ENCODE data around the gene TRIM23. TPM values are rescaled to one million over a fixed set of nuclear protein-coding genes. Genes with fewer than 3 reads are reported as not detected.
A peak's percentile ranks its signal among the peaks of the same experiment; 100 is the strongest.

Gene TRIM23
- 14.0 TPM for total RNA-seq

DNA sequence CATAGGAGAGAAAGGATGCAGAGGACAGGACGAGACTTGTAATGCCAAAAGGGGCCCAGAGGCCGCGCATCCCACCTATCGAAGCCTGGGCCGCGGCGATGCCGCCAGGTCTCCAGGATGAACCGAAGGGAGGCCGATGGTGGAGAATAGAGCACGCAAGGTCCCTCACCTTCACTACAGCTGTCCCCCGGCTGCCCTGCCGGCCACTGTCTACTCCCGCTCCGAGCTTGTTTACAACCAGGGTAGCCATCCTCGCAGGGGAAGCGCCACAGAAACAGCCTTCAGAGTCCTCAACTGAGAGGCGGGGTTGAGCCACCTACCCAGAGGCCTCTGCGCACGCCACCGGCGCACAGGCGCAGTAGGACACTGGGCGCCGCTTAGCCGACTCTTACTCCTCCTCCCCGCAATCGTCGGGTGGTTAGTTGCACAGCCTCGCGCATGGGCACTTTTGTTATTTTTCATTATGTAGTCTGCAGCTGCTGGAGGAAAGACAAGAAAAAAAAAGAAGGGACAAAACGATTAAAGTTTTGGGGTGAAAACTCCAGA lies at the start of gene TRIM23:
Gene TRIM23, minus strand, starts transcription at position 309 of the 546 bp plus-strand sequence. Its CDS starts 59 bp downstream, at position 250.
- peak in 1 of 2 donors; percentile 95 for DNase-seq (ENCODE audit: extremely low spot score in 2 of 2)
- H3K4me3 ChIP-seq, result peak within 1 kb of the TSS; percentile 64 to 70
- H3K4me1 ChIP-seq, result peaks cover 36% of the 10 kb centered on the region
- TF ChIP-seq, protein P1, sequence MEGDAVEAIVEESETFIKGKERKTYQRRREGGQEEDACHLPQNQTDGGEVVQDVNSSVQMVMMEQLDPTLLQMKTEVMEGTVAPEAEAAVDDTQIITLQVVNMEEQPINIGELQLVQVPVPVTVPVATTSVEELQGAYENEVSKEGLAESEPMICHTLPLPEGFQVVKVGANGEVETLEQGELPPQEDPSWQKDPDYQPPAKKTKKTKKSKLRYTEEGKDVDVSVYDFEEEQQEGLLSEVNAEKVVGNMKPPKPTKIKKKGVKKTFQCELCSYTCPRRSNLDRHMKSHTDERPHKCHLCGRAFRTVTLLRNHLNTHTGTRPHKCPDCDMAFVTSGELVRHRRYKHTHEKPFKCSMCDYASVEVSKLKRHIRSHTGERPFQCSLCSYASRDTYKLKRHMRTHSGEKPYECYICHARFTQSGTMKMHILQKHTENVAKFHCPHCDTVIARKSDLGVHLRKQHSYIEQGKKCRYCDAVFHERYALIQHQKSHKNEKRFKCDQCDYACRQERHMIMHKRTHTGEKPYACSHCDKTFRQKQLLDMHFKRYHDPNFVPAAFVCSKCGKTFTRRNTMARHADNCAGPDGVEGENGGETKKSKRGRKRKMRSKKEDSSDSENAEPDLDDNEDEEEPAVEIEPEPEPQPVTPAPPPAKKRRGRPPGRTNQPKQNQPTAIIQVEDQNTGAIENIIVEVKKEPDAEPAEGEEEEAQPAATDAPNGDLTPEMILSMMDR (IDR thresholded peaks at IDR 0.05), result no peak
- peak; percentile 79 to 85 for TF ChIP-seq POLR2AphosphoS5 (IDR thresholded peaks at IDR 0.05; ENCODE audit: insufficient read depth in 1 of 2, low read depth in 1 of 2)
- peaks cover 0 to under 1% of the 10 kb centered on the region in 2 donors for H3K36me3 ChIP-seq
- H3K27me3 ChIP-seq, result no peaks in the 10 kb centered on the region
- intact Hi-C loops (cut with DNase I), result no loop called here
- H3K9me3 ChIP-seq, result no peaks in the 10 kb centered on the region
- H3K27ac ChIP-seq, result peak within 1 kb of the TSS; percentile 70

DNA sequence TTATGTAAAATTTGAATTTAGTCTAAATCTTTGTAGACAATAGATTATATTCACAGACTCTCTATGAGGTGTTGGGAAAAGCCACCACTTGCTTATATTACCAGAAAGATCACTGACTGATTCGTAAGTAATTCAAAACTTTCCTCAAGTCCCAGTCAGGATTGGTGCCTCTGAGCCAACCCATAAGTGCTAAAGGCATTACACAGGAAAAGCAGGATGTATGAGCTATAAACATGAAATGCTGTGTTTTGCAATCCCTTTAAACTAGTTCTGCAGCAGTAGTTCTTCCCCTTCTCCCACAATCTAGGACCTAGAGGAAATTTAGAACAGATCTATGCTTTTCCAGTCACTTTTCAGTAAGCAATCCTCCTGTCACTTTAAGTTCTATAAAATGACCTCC lies 48.7 kb upstream of the TRIM23 start:
- peaks cover 0 to 24% of the 10 kb centered on the region in 2 donors for H3K36me3 ChIP-seq
- no peak for DNase-seq (ENCODE audit: extremely low spot score in 2 of 2)
- H3K4me3 ChIP-seq, result no peak overlapping the region
- no peaks in the 10 kb centered on the region for H3K27me3 ChIP-seq
- no peak overlapping the region for H3K27ac ChIP-seq
- TF ChIP-seq, protein P1 (IDR thresholded peaks at IDR 0.05), result no peak
- TF ChIP-seq POLR2AphosphoS5 (IDR thresholded peaks at IDR 0.05; ENCODE audit: insufficient read depth in 1 of 2, low read depth in 1 of 2), result no peak
- TF ChIP-seq POLR2A (IDR thresholded peaks at IDR 0.05), result no peak
- no peaks in the 10 kb centered on the region for H3K9me3 ChIP-seq
- H3K4me1 ChIP-seq, result no peaks in the 10 kb centered on the region
- intact Hi-C loops (cut with DNase I), result no loop called here

DNA sequence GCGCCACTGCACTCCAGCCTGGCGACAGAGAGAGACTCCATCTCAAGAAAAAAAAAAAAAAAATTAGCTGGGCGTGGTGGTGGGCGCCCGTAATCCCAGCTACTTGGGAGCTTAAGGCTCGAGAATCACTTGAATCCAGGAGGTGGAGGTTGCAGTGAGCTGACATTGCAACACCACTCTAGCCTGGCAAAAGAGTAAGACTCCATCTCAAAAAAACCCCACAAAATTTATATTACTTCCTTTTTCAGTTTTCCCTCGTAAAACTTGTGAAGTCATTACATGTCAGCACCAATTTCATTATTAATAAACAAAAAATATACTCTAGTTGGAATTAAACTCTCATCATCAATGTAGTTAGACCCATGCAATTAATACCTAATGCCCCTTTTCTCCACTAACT lies 44.6 kb upstream of the TRIM23 start:
- peaks cover 0 to 33% of the 10 kb centered on the region in 2 donors for H3K36me3 ChIP-seq
- no peaks in the 10 kb centered on the region for H3K27me3 ChIP-seq
- no peak overlapping the region for H3K4me3 ChIP-seq
- no peak overlapping the region for H3K27ac ChIP-seq
- DNase-seq (ENCODE audit: extremely low spot score in 2 of 2), result no peak
- H3K9me3 ChIP-seq, result no peaks in the 10 kb centered on the region
- intact Hi-C loops (cut with DNase I), result no loop called here
- no peaks in the 10 kb centered on the region for H3K4me1 ChIP-seq
- no peak for TF ChIP-seq POLR2A (IDR thresholded peaks at IDR 0.05)
- TF ChIP-seq, protein P1 (IDR thresholded peaks at IDR 0.05), result no peak
- TF ChIP-seq POLR2AphosphoS5 (IDR thresholded peaks at IDR 0.05; ENCODE audit: insufficient read depth in 1 of 2, low read depth in 1 of 2), result no peak

DNA sequence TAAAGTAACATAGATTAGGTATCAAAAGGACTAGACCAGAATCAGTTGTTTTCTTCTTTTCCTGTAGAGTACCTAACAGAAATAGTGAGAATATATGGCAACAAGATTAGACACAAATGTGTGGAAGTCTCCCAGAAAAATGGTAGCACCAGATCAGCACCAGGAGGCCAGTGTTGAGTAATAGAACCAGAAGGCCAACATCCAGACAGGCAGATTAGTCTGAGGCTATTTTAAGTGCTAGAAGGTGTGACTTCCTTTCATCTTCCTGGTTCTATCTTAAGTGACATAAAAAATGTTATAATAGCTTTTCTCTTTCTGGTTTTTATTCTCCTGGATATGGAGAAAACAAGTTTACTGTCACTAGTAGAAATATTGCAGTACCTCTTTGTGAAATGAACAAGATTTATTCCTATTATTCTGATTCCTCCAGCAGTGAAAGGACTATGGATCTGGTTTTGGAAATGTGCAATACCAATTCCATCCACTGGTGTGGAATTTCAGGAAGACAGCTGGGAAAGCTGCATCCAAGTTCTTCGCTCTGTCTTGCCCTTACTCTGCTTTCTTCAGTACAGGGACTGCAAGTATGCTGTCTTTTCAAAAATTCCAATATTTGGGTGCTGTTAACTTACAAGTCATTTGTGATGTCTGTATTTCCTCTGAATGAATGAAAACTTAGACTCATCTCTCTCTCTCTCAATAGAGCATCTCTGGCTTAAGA lies 39.8 kb upstream of the TRIM23 start:
- no peak for TF ChIP-seq POLR2AphosphoS5 (IDR thresholded peaks at IDR 0.05; ENCODE audit: insufficient read depth in 1 of 2, low read depth in 1 of 2)
- TF ChIP-seq, protein P1 (IDR thresholded peaks at IDR 0.05), result peak in 1 of 3 experiments; percentile 15
- H3K4me3 ChIP-seq, result no peak overlapping the region
- no peaks in the 10 kb centered on the region for H3K9me3 ChIP-seq
- intact Hi-C loops (cut with DNase I), result no loop called here
- H3K4me1 ChIP-seq, result no peaks in the 10 kb centered on the region
- peaks cover 0 to 17% of the 10 kb centered on the region in 2 donors for H3K36me3 ChIP-seq
- no peak overlapping the region for H3K27ac ChIP-seq
- H3K27me3 ChIP-seq, result no peaks in the 10 kb centered on the region
- DNase-seq (ENCODE audit: extremely low spot score in 2 of 2), result no peak

DNA sequence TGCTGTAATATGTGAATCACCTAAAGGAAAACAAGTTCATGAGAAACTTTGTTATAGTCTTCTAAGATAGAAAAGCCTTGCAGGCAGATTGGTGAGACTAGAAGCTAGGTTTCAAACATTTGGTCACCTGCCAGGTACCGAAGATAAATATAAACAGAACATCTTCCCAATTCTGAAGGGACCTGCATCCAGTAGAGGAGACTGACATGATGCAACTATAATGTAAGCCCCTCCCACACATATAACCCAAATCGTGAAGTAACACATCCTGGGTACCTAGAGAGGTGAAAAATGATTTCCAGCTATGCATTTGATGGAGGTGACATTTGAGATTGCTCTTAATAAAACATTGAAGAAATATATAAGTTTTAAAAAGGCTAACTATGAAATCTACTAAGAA lies 30.6 kb upstream of the TRIM23 start:
- Histone ChIP-seq H3K4me1 (no peaks in the 10 kb centered on the region), H3K9me3 (no peaks in the 10 kb centered on the region), H3K27me3 (no peaks in the 10 kb centered on the region), H3K27ac (no peak overlapping the region), H3K4me3 (no peak overlapping the region), H3K36me3 (peaks cover 0 to 17% of the 10 kb centered on the region in 2 donors)
- no peak for TF ChIP-seq POLR2A (IDR thresholded peaks at IDR 0.05)
- no peak for TF ChIP-seq POLR2AphosphoS5 (IDR thresholded peaks at IDR 0.05; ENCODE audit: insufficient read depth in 1 of 2, low read depth in 1 of 2)
- TF ChIP-seq, protein P1 (IDR thresholded peaks at IDR 0.05), result no peak
- intact Hi-C loops (cut with DNase I), result no loop called here
- DNase-seq (ENCODE audit: extremely low spot score in 2 of 2), result no peak
